Hepatocyte (in vitro differentiated cells): ENCODE results near the gene SCN3A.

Source experiments
- CTCF ChIP-seq: fragments of 200-600 bp; sonication (generic); IDR thresholded peaks from 2 replicates; pipeline ENCODE4 v1.5.1; 2016; ENCODE audit warnings: antibody characterized with exemption, mild to moderate bottlenecking; ENCODE audit not compliant: poor library complexity
- EZH2 ChIP-seq: fragments of 200-600 bp; sonication (generic); IDR thresholded peaks from 2 replicates; pipeline ENCODE4 v1.6.1; 2016; ENCODE audit warnings: antibody characterized with exemption, mild to moderate bottlenecking, borderline replicate concordance
- EZH2phosphoT487 ChIP-seq: fragments of 200-600 bp; sonication (generic); IDR thresholded peaks from one replicate; pipeline ENCODE4 v1.6.1; 2018; ENCODE audit warnings: antibody characterized with exemption, mild to moderate bottlenecking, low read depth, moderate library complexity; ENCODE audit not compliant: unreplicated experiment, severe bottlenecking

GRCh38 chr2:165149439-165149838, 54.4 kb downstream of the SCN3A start:
- TF ChIP-seq CTCF (no peak), EZH2 (no peak), EZH2phosphoT487 (no peak)
